OCI-LY7 (cell line): Measurements from ENCODE around the gene CABYR. TPM values are rescaled to one million over a fixed set of nuclear protein-coding genes. Genes with fewer than 3 reads are reported as not detected.

ENCODE experiments used
- BruUV-seq: library from RNA; stranded (reverse); fragments of 400-500 nt; replicated peaks from 2 replicates; lab custom pipeline; 2021; lab: Mats Ljungman, UMichigan
- CTCF ChIA-PET: fragments of 300-600 bp; sonication (Branson Sonifier 250); formaldehyde crosslinking; loops from one replicate; lab custom pipeline; 2022; ENCODE audit warnings: antibody characterized with exemption; ENCODE audit not compliant: unreplicated experiment; lab: Charles Lee
- POLR2A ChIA-PET: fragments of 300-600 bp; sonication (Branson Sonifier 250); formaldehyde crosslinking; loops from one replicate; lab custom pipeline; 2022; ENCODE audit warnings: antibody characterized with exemption; lab: Charles Lee
- DNase-seq: peaks from one replicate; pipeline ENCODE4 v3.0.0-alpha.2; 2015; ENCODE audit warnings: low spot score
- H2AFZ ChIP-seq: fragments of 200-600 bp; sonication (generic), shearing (Covaris generic); 2 replicates; pipeline ENCODE4 v1.6.1; 2014; ENCODE audit warnings: mild to moderate bottlenecking, antibody characterized with exemption, low read length, moderate library complexity
- H3K27ac ChIP-seq: fragments of 200-600 bp; sonication (generic); 2 replicates; pipeline ENCODE4 v1.5.1; 2014; ENCODE audit warnings: mixed run types, low read depth, mild to moderate bottlenecking, moderate library complexity, low read length, inconsistent platforms; ENCODE audit not compliant: poor library complexity, severe bottlenecking
- H3K36me3 ChIP-seq: fragments of 200-600 bp; sonication (generic); 2 replicates; pipeline ENCODE4 v1.6.1; 2014; ENCODE audit warnings: mild to moderate bottlenecking, antibody characterized with exemption, low read length, moderate library complexity, mixed read lengths; ENCODE audit not compliant: insufficient read depth
- H3K4me1 ChIP-seq: fragments of 200-600 bp; sonication (generic); 2 replicates; pipeline ENCODE4 v1.5.1; 2014; ENCODE audit warnings: mild to moderate bottlenecking, low read length; ENCODE audit not compliant: insufficient read depth, poor library complexity, severe bottlenecking
- H3K4me2 ChIP-seq: fragments of 200-600 bp; sonication (generic); 2 replicates; pipeline ENCODE4 v1.6.1; 2014; ENCODE audit warnings: mild to moderate bottlenecking, low read length
- H3K4me3 ChIP-seq: fragments of 200-600 bp; sonication (generic); 2 replicates; pipeline ENCODE4 v1.5.1; 2014; ENCODE audit warnings: mild to moderate bottlenecking, low read depth, low read length; ENCODE audit not compliant: poor library complexity, severe bottlenecking
- H3K79me2 ChIP-seq: fragments of 200-600 bp; sonication (generic); 2 replicates; pipeline ENCODE4 v1.6.1; 2016; ENCODE audit warnings: low read depth, mild to moderate bottlenecking, low read length, moderate library complexity, mixed read lengths; ENCODE audit not compliant: insufficient read depth
- H3K9me2 ChIP-seq: fragments of 200-600 bp; sonication (generic); 2 replicates; pipeline ENCODE4 v1.6.1; 2016; ENCODE audit warnings: mild to moderate bottlenecking, low read length, mixed read lengths; ENCODE audit not compliant: insufficient read depth
- H3K9me3 ChIP-seq: fragments of 200-600 bp; sonication (generic); 2 replicates; pipeline ENCODE4 v1.6.1; 2014; ENCODE audit warnings: mild to moderate bottlenecking, mixed run types, low read length, mixed read lengths
- H4K20me1 ChIP-seq: fragments of 200-600 bp; sonication (generic); 2 replicates; pipeline ENCODE4 v1.6.1; 2014; ENCODE audit warnings: mild to moderate bottlenecking, antibody characterized with exemption, low read length, moderate library complexity, mixed read lengths; ENCODE audit not compliant: insufficient read depth
- EZH2phosphoT487 ChIP-seq: fragments of 200-600 bp; sonication (generic); IDR thresholded peaks from 2 replicates; pipeline ENCODE4 v1.6.1; 2018; ENCODE audit warnings: low read depth, borderline replicate concordance, mild to moderate bottlenecking, mixed run types, antibody characterized with exemption, low read length, moderate library complexity, mixed read lengths
- intact Hi-C: fragments of 100-400 bp; cut with micrococcal nuclease; formaldehyde crosslinking; loops from one replicate; pipeline ENCODE4 v1.10.0; 2022; ENCODE audit not compliant: unreplicated experiment
- total RNA-seq, 2 experiments: library from RNA; depleted of rRNA in 1 of 2; stranded (reverse); fragments of >200 nt in 1 of 2; shearing (Covaris generic) in 1 of 2; gene quantifications; 2 replicates each; pipeline ENCODE4 v1.2.3, GENCODE V29; 2014 to 2022
- TF ChIP-seq, protein P1 (sequence below): fragments of 200-600 bp; sonication (generic); conservative IDR thresholded peaks from 2 replicates; pipeline ENCODE4 v1.5.1; 2014; ENCODE audit warnings: mild to moderate bottlenecking, antibody characterized with exemption, low read length, moderate library complexity, mixed read lengths

CABYR gene
- total RNA-seq, 2 experiments from 2014 or later, result not detected

DNA sequence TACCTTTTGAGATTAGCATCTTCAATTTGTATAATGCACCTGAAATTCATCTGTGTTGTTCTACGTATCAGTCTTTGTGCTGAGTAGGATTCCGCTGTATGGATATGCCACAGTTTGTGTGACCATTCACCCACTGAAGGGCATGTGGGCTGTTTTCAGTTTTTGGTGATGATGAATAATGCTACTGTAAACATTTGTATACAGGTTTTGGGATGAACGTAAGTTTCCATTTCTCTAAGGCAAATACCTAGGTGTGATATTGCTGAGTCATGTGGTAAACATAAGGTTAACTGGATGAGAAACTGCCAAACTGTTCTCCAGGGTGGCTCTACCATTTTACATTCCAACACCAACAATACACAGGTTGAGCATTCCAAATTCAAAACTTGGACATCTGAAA is 35.1 kb downstream of the CABYR start:
- no peaks in the 10 kb centered on the region for H4K20me1 ChIP-seq
- intact Hi-C loops, result loop anchor here (10.0 kb wide), 1 partner anchor 221 kb away; the partner anchor contains the start of gene OSBPL1A
- TF ChIP-seq EZH2phosphoT487, result no peak
- TF ChIP-seq, protein P1, sequence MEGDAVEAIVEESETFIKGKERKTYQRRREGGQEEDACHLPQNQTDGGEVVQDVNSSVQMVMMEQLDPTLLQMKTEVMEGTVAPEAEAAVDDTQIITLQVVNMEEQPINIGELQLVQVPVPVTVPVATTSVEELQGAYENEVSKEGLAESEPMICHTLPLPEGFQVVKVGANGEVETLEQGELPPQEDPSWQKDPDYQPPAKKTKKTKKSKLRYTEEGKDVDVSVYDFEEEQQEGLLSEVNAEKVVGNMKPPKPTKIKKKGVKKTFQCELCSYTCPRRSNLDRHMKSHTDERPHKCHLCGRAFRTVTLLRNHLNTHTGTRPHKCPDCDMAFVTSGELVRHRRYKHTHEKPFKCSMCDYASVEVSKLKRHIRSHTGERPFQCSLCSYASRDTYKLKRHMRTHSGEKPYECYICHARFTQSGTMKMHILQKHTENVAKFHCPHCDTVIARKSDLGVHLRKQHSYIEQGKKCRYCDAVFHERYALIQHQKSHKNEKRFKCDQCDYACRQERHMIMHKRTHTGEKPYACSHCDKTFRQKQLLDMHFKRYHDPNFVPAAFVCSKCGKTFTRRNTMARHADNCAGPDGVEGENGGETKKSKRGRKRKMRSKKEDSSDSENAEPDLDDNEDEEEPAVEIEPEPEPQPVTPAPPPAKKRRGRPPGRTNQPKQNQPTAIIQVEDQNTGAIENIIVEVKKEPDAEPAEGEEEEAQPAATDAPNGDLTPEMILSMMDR, result no peak
- H2AFZ ChIP-seq, result no peak overlapping the region
- CTCF ChIA-PET, result no interaction called here
- DNase-seq, result no peak
- H3K79me2 ChIP-seq, result no peaks in the 10 kb centered on the region
- H3K4me2 ChIP-seq, result no peak overlapping the region
- H3K4me3 ChIP-seq, result no peak overlapping the region
- POLR2A ChIA-PET, result interaction anchor here (0.5 to 0.6 kb wide), 3 partner anchors 20 to 360 kb away, joined by 3 to 5 read pairs (median 3); no protein-coding TSS in a partner anchor
- H3K36me3 ChIP-seq, result no peaks in the 10 kb centered on the region
- no peak overlapping the region for H3K27ac ChIP-seq
- H3K9me3 ChIP-seq, result no peaks in the 10 kb centered on the region
- no peaks in the 10 kb centered on the region for H3K9me2 ChIP-seq
- BruUV-seq, result no TSS peak
- peaks cover 9% of the 10 kb centered on the region for H3K4me1 ChIP-seq

DNA sequence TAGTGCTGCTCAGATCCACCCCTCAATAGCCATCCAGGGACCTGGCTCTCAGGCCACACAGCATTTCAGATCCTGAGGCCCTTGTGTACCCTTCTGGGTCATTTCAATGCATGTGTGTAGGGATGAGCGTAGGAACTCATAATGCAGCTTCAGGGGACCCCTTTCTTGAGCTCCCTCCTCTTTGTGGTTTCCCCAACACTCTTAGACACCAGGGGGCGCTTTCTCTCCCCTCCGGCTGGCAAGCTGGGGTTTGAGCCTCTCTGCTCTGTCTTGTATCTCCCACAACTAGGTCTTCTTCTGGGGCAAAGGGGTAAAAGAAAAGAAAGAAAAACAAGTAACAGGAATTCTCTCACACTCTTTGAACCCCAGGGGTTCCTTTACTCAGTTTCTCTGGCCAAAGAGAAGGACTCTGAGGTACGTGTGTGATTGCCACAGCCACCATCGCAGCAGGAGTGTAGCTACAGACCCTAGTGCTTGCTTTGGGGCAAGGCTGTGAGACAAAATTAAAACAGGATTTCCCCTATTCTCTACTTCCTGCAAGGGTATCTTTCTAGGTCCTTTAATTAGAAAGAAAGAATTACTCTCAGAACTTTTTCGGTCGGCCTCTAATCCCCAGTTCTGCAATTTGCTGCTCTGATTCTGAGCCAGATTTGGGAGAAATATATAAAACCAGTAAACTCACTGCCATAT is 38.0 kb downstream of the CABYR start:
- no peak overlapping the region; the same call in 1 of the 2 replicates for H2AFZ ChIP-seq

More for the DNA sequence above, 38.0 kb downstream of the CABYR start:
- Histone ChIP-seq H4K20me1 (no peaks in the 10 kb centered on the region), H3K4me1 (peaks cover 9% of the 10 kb centered on the region), H3K36me3 (no peaks in the 10 kb centered on the region), H3K27ac (no peak overlapping the region), H3K79me2 (no peaks in the 10 kb centered on the region), H3K4me3 (peak overlapping the region; percentile 20), H3K4me2 (peak overlapping the region; percentile 47), H3K9me3 (no peaks in the 10 kb centered on the region), H3K9me2 (no peaks in the 10 kb centered on the region)
- CTCF ChIA-PET, result interaction anchor here (0.6 to 1.3 kb wide), 4 partner anchors 11 to 484 kb away, joined by 3 to 5 read pairs (median 4); no protein-coding TSS in a partner anchor
- BruUV-seq, result no TSS peak
- TF ChIP-seq, protein P1, result peak; percentile 89
- TF ChIP-seq EZH2phosphoT487, result no peak
- DNase-seq, result peak; percentile 68
- POLR2A ChIA-PET, result interaction anchor here (0.6 to 1.3 kb wide), 3 partner anchors 15 to 353 kb away, joined by 3 read pairs; no protein-coding TSS in a partner anchor
- intact Hi-C loops, result loop anchor here (5.0 to 10.0 kb wide), 2 partner anchors 218 to 310 kb away; partner anchors contain the start of gene OSBPL1A
